ENCODE data around the gene PTPRF.

The PTPRF gene

DNA sequence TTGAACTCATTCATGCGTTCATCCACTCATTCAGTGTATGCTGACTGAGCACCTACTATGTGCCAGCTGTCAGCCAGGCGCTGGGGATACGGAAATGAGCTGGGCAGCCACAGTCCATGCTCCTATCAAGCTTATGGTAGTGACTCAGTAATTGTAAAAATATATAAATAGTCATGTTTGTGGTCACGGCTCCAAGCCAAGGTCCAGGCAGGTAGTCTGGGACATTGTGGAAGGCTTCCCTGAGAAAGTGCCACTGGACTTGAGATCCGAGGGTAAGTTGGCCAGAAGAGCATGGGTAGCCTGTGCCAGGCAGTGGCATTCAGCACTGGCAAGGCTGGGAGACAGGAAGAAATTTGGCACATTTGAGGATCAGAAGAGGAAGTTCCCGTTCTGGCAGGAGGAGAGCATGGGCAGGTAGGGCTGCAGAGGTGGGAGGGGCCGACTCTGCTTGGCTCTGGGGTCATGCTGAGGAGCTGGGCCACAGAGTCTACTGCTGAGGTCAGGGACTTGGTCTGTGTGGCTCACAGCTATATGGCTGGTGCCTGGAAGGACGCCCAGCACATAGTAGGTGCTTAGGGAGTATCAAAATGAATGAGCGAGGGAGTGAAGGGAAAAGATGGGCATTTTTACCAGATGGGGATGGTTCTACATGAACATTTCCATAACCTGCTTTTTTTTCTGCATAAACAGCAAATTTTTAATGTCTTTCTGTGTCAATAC lies 6.9 kb downstream of the PTPRF start:
- no peaks in the 10 kb centered on the region for H3K4me1 ChIP-seq (ENCODE audit: control insufficient read depth, low read length)
- no peaks in the 10 kb centered on the region for H4K20me1 ChIP-seq (ENCODE audit: control insufficient read depth, insufficient read depth, low read depth, low read length)
- TF ChIP-seq, protein P1, sequence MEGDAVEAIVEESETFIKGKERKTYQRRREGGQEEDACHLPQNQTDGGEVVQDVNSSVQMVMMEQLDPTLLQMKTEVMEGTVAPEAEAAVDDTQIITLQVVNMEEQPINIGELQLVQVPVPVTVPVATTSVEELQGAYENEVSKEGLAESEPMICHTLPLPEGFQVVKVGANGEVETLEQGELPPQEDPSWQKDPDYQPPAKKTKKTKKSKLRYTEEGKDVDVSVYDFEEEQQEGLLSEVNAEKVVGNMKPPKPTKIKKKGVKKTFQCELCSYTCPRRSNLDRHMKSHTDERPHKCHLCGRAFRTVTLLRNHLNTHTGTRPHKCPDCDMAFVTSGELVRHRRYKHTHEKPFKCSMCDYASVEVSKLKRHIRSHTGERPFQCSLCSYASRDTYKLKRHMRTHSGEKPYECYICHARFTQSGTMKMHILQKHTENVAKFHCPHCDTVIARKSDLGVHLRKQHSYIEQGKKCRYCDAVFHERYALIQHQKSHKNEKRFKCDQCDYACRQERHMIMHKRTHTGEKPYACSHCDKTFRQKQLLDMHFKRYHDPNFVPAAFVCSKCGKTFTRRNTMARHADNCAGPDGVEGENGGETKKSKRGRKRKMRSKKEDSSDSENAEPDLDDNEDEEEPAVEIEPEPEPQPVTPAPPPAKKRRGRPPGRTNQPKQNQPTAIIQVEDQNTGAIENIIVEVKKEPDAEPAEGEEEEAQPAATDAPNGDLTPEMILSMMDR (IDR thresholded peaks at IDR 0.05; ENCODE audit: low read depth, low read length, poor library complexity, severe bottlenecking): no peak
- TF ChIP-seq EZH2phosphoT487 (IDR thresholded peaks at IDR 0.05; ENCODE audit: borderline replicate concordance, low read length): no peak
- no peaks in the 10 kb centered on the region for H3K9me3 ChIP-seq (ENCODE audit: control insufficient read depth, insufficient read depth, low read length)
- H3K27me3 ChIP-seq (ENCODE audit: control insufficient read depth, low read length): peaks cover 15% of the 10 kb centered on the region
- H3K4me2 ChIP-seq (ENCODE audit: low read length): no peak overlapping the region
- H3F3A ChIP-seq (ENCODE audit: control insufficient read depth, insufficient read depth): no peaks in the 10 kb centered on the region
- no peaks in the 10 kb centered on the region for H3K36me3 ChIP-seq (ENCODE audit: control insufficient read depth, low read length)
- no peaks in the 10 kb centered on the region for H3K79me2 ChIP-seq (ENCODE audit: control insufficient read depth, low read length)
- H3K4me3 ChIP-seq (ENCODE audit: low read length): no peak overlapping the region
- H3K9me2 ChIP-seq (replicated peaks; ENCODE audit: control insufficient read depth, low read length): no peaks in the 10 kb centered on the region
- H3K27ac ChIP-seq (ENCODE audit: low read depth, low read length): no peak overlapping the region

- no peaks in the 10 kb centered on the region for H3K36me3 ChIP-seq (ENCODE audit: control insufficient read depth, low read length)
- H3K4me3 ChIP-seq (ENCODE audit: low read length): no peak overlapping the region
- H4K20me1 ChIP-seq (ENCODE audit: control insufficient read depth, insufficient read depth, low read depth, low read length): no peaks in the 10 kb centered on the region
- no peaks in the 10 kb centered on the region for H3K4me1 ChIP-seq (ENCODE audit: control insufficient read depth, low read length)
- TF ChIP-seq EZH2phosphoT487 (IDR thresholded peaks at IDR 0.05; ENCODE audit: borderline replicate concordance, low read length): no peak
- TF ChIP-seq, protein P1 (IDR thresholded peaks at IDR 0.05; ENCODE audit: low read depth, low read length, poor library complexity, severe bottlenecking): no peak
- no peaks in the 10 kb centered on the region for H3K9me3 ChIP-seq (ENCODE audit: control insufficient read depth, insufficient read depth, low read length)
- peaks cover 11% of the 10 kb centered on the region; the same call in 1 of the 2 replicates for H3K27me3 ChIP-seq (ENCODE audit: control insufficient read depth, low read length)
- H3K4me2 ChIP-seq (ENCODE audit: low read length): no peak overlapping the region
- H3K79me2 ChIP-seq (ENCODE audit: control insufficient read depth, low read length): no peaks in the 10 kb centered on the region
- no peak overlapping the region for H3K27ac ChIP-seq (ENCODE audit: low read depth, low read length)
- H3F3A ChIP-seq (ENCODE audit: control insufficient read depth, insufficient read depth): no peaks in the 10 kb centered on the region
- H3K9me2 ChIP-seq (replicated peaks; ENCODE audit: control insufficient read depth, low read length): no peaks in the 10 kb centered on the region
Measured at GRCh38 chr1:43538143-43538487, 7.4 kb downstream of the PTPRF start.

DNA sequence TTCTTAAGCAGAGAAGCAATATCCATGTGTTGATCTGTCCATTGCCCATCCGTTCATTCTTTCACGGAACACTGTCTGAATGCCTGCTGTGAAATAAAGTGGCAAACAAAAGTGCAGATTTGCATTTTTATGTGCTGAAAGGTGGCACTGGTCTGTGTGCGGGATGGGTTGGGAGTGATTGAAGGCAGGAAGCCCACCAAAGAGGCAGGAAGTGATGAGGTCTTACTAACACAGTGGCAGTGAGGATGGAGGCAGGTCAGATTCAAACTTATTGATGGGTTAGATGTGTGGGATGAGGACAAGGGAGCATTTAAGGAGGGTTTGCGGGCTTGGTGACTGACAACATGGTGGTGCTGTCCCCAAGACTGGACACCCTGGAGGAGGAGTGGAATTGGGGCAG lies 8.3 kb downstream of the PTPRF start:
- Histone ChIP-seq H3K79me2 (ENCODE audit: control insufficient read depth, low read length) (no peaks in the 10 kb centered on the region), H3K9me3 (ENCODE audit: control insufficient read depth, insufficient read depth, low read length) (no peaks in the 10 kb centered on the region), H3K27me3 (ENCODE audit: control insufficient read depth, low read length) (0 out of 2 replicates have a peak, but pooled peaks cover 2% of the 10 kb centered on the region), H3K9me2 (replicated peaks; ENCODE audit: control insufficient read depth, low read length) (no peaks in the 10 kb centered on the region), H4K20me1 (ENCODE audit: control insufficient read depth, insufficient read depth, low read depth, low read length) (no peaks in the 10 kb centered on the region), H3K27ac (ENCODE audit: low read depth, low read length) (no peak overlapping the region), H3K4me3 (ENCODE audit: low read length) (no peak overlapping the region), H3K4me2 (ENCODE audit: low read length) (no peak overlapping the region), H3F3A (ENCODE audit: control insufficient read depth, insufficient read depth) (no peaks in the 10 kb centered on the region), H3K4me1 (ENCODE audit: control insufficient read depth, low read length) (no peaks in the 10 kb centered on the region), H3K36me3 (ENCODE audit: control insufficient read depth, low read length) (no peaks in the 10 kb centered on the region)
- no peak for TF ChIP-seq EZH2phosphoT487 (IDR thresholded peaks at IDR 0.05; ENCODE audit: borderline replicate concordance, low read length)
- TF ChIP-seq, protein P1 (IDR thresholded peaks at IDR 0.05; ENCODE audit: low read depth, low read length, poor library complexity, severe bottlenecking): no peak
